ACC112 (cell line): ENCODE measurements around the gene TXN.

Experiments used
- H2AFZ ChIP-seq: fragments of 200-600 bp; sonication (generic); one replicate; pipeline ENCODE4 v1.6.0; 2017; ENCODE audit warnings: antibody characterized with exemption, low read length; ENCODE audit not compliant: unreplicated experiment
- H3K27ac ChIP-seq: fragments of 200-600 bp; sonication (generic); 2 replicates; pipeline ENCODE4 v1.5.1; 2014; ENCODE audit warnings: low read depth, mild to moderate bottlenecking, antibody characterized with exemption, low read length, moderate library complexity
- H3K27me3 ChIP-seq: fragments of 200-600 bp; sonication (generic); 2 replicates; pipeline ENCODE4 v1.6.1; 2014; ENCODE audit warnings: mild to moderate bottlenecking, antibody characterized with exemption, low read length, moderate library complexity, mixed read lengths; ENCODE audit not compliant: insufficient read depth
- H3K36me3 ChIP-seq: fragments of 200-600 bp; sonication (generic); 2 replicates; pipeline ENCODE4 v1.6.1; 2016; ENCODE audit warnings: mild to moderate bottlenecking, antibody characterized with exemption, low read length, moderate library complexity, mixed read lengths; ENCODE audit not compliant: insufficient read depth
- H3K4me1 ChIP-seq: fragments of 200-600 bp; sonication (generic); one replicate; pipeline ENCODE4 v1.6.1; 2016; ENCODE audit warnings: low read length, mixed read lengths; ENCODE audit not compliant: insufficient read depth, unreplicated experiment, control insufficient read depth
- H3K4me3 ChIP-seq: fragments of 200-600 bp; sonication (generic); 2 replicates; pipeline ENCODE4 v1.5.1; 2014; ENCODE audit warnings: mild to moderate bottlenecking, low read depth, low read length
- H3K79me2 ChIP-seq: fragments of 200-600 bp; sonication (generic); one replicate; pipeline ENCODE4 v1.6.0; 2016; ENCODE audit warnings: low read length; ENCODE audit not compliant: control insufficient read depth, unreplicated experiment, insufficient read depth

TXN gene

GRCh38 chr9:110282739-110283081, 26.4 kb upstream of the TXN start:
- H3K36me3 ChIP-seq, result no peaks in the 10 kb centered on the region
- H3K27ac ChIP-seq, result no peak overlapping the region
- H3K4me1 ChIP-seq, result peaks cover 6% of the 10 kb centered on the region
- no peak overlapping the region for H3K4me3 ChIP-seq
- H3K27me3 ChIP-seq, result peaks cover 4% of the 10 kb centered on the region; the same call in 1 of the 2 replicates
- H3K79me2 ChIP-seq, result no peaks in the 10 kb centered on the region
- H2AFZ ChIP-seq, result no peak overlapping the region

DNA sequence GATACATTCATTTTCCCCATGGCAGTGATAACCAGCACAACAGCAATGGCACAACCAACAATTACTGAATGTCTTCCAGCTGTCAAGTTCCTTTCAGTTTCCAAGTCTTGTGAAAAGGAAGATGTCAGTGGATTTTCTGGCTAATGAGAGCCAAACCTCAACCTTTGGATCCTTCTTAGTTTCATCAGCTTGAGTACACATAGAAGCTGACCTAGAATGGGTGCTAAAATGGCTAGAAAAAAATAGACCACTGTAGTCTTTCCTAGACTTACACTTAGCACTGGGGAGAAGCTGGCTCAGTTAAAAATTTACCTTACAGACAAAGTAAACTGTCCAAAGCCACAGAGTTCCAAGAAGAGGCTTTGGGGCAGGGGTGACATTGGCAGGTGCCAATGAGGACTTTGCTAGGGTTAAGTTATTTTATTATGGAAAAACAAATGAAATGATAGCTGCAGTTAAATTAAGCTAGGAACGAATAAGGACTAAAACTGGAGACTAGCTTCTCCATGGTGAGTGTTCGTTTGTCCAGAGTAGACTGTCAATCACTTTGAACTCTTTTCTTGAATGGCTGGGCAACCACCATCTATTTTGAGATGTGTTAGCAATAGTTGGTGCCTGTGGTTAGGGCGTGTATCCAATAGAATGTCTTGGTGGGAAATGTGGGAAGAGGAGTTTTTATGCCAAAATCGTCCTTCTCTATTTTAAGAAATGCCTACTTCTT, 25.9 kb upstream of the TXN start:
- Histone ChIP-seq H3K27ac (no peak overlapping the region), H3K4me1 (peaks cover 6% of the 10 kb centered on the region), H3K79me2 (no peaks in the 10 kb centered on the region), H2AFZ (no peak overlapping the region), H3K36me3 (no peaks in the 10 kb centered on the region), H3K27me3 (peaks cover 4% of the 10 kb centered on the region; the same call in 1 of the 2 replicates), H3K4me3 (no peak overlapping the region)

DNA sequence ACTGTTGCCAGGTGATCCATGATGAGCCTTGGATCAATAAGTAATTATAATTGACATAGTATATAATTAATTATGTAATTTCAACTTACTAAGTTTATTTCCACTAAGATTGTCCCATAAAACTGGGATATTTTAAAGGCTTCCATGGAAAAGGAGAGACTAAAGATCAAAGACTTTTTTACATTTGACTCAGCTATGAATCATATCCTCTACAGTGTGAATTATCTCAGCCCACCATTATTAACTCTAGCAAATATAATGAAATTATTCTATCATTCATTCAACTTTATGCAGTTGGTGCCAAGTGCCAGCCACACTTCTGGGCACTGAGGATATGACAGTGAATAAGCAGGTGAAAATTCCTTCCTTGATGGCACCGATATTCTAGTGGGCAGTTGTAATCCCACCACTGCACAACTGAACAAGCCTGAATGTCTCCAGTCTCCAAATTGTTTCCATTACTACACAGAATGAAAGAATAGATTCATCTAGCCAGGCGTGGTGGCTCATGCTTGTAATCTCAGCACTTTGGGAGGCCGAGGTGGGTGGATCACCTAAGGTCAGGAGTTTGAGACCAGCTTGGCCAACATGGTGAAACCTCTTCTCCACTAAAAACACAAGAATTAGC, 21.9 kb upstream of the TXN start:
- no peaks in the 10 kb centered on the region for H3K79me2 ChIP-seq
- H3K36me3 ChIP-seq, result no peaks in the 10 kb centered on the region
- no peak overlapping the region for H2AFZ ChIP-seq
- no peak overlapping the region for H3K4me3 ChIP-seq
- peaks cover 4% of the 10 kb centered on the region; the same call in 1 of the 2 replicates for H3K27me3 ChIP-seq
- H3K27ac ChIP-seq, result no peak overlapping the region
- H3K4me1 ChIP-seq, result peaks cover 6% of the 10 kb centered on the region

- Histone ChIP-seq H3K4me3 (no peak overlapping the region), H2AFZ (no peak overlapping the region), H3K4me1 (peaks cover 6% of the 10 kb centered on the region), H3K79me2 (no peaks in the 10 kb centered on the region), H3K27me3 (peaks cover 4% of the 10 kb centered on the region; the same call in 1 of the 2 replicates), H3K27ac (no peak overlapping the region), H3K36me3 (no peaks in the 10 kb centered on the region)
These were observed 20.5 kb upstream of the TXN start for GRCh38 chr9:110276781-110277180.

GRCh38 chr9:110270211-110270995, 14.1 kb upstream of the TXN start:
- Histone ChIP-seq H3K27me3 (no peaks in the 10 kb centered on the region), H2AFZ (no peak overlapping the region), H3K79me2 (no peaks in the 10 kb centered on the region), H3K4me1 (no peaks in the 10 kb centered on the region), H3K27ac (no peak overlapping the region), H3K4me3 (no peak overlapping the region), H3K36me3 (no peaks in the 10 kb centered on the region)

GRCh38 chr9:110266795-110267194, 10.5 kb upstream of the TXN start:
- Histone ChIP-seq H3K79me2 (no peaks in the 10 kb centered on the region), H3K27me3 (no peaks in the 10 kb centered on the region), H3K4me3 (no peak overlapping the region), H3K36me3 (no peaks in the 10 kb centered on the region), H3K4me1 (no peaks in the 10 kb centered on the region), H2AFZ (no peak overlapping the region), H3K27ac (no peak overlapping the region)

- peaks cover 8% of the 10 kb centered on the region for H3K79me2 ChIP-seq
- H2AFZ ChIP-seq, result no peak overlapping the region
- H3K27me3 ChIP-seq, result no peaks in the 10 kb centered on the region
- peaks cover 17% of the 10 kb centered on the region for H3K4me1 ChIP-seq
- no peak overlapping the region for H3K4me3 ChIP-seq
- no peaks in the 10 kb centered on the region for H3K36me3 ChIP-seq
- H3K27ac ChIP-seq, result no peak overlapping the region
These were observed 5.3 kb upstream of the TXN start for GRCh38 chr9:110261632-110262031.

DNA sequence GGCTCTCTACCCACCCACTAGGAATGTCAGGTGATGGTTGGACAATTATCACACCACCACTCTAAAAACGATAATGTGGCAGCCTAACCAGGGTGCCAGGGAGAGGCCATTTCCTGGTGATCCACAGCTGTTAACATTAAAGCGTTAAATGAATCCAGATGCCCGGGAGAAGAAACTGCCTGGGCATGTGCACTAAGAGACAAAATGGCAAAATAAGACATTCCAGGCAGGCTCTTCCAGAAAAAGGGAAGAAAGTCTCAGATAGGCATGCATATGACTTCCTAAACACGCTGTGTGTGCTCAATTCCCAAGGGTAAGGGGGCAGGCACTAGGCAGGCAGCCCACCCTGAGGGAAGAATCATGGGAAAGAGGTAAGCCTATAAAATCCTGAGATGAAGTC, 4.6 kb upstream of the TXN start:
- H3K27ac ChIP-seq, result no peak overlapping the region
- H3K79me2 ChIP-seq, result peaks cover 12% of the 10 kb centered on the region
- no peaks in the 10 kb centered on the region for H3K36me3 ChIP-seq
- H2AFZ ChIP-seq, result no peak overlapping the region
- no peak overlapping the region for H3K4me3 ChIP-seq
- H3K27me3 ChIP-seq, result no peaks in the 10 kb centered on the region
- peaks cover 17% of the 10 kb centered on the region for H3K4me1 ChIP-seq

- Histone ChIP-seq H3K79me2 (peaks cover 25% of the 10 kb centered on the region), H3K27ac (no peak overlapping the region), H3K27me3 (no peaks in the 10 kb centered on the region), H3K36me3 (no peaks in the 10 kb centered on the region), H3K4me3 (no peak overlapping the region), H3K4me1 (peaks cover 19% of the 10 kb centered on the region), H2AFZ (no peak overlapping the region)
These were observed 3.3 kb upstream of the TXN start for GRCh38 chr9:110259566-110259965.

- Histone ChIP-seq H3K79me2 (peaks cover 34% of the 10 kb centered on the region), H3K4me3 (no peak overlapping the region), H3K36me3 (no peaks in the 10 kb centered on the region), H3K4me1 (peaks cover 27% of the 10 kb centered on the region), H3K27ac (no peak overlapping the region), H3K27me3 (no peaks in the 10 kb centered on the region), H2AFZ (no peak overlapping the region)
These were observed 2.4 kb upstream of the TXN start for GRCh38 chr9:110258690-110259091.
